Gastrocnemius medialis (tissue), 4 donors: Measurements from ENCODE around the gene TWIST2. TPM values are rescaled to one million over a fixed set of nuclear protein-coding genes. Genes with fewer than 3 reads are reported as not detected.

ENCODE experiments used
- ATAC-seq, 2 donors: fragments of 150-250 bp; one replicate each; pipeline ENCODE4 v1.9.1; 2016
- DNase-seq, 2 donors: peaks; one replicate each; pipeline ENCODE4 v3.0.0-alpha.2; 2019
- H3K27ac ChIP-seq, 4 donors: fragments of 200-600 bp; sonication (generic); 1 replicate in 1 of 4; 2 replicates in 3 of 4; pipeline ENCODE4 v1.5.1; 2016 to 2018; ENCODE audit warnings: mild to moderate bottlenecking in 2 of 4, moderate library complexity in 1 of 4
- H3K27me3 ChIP-seq, 3 donors: fragments of 200-600 bp; sonication (generic) in 2 of 3; 1 replicate in 1 of 3; 2 replicates in 2 of 3; pipeline versions ENCODE4 v1.5.1 to v1.6.0; 2016 to 2019; ENCODE audit warnings: mild to moderate bottlenecking in 1 of 3, moderate library complexity in 1 of 3
- H3K36me3 ChIP-seq, 2 donors: fragments of 200-600 bp; sonication (generic) in 1 of 2; one replicate each; pipeline ENCODE4 v1.5.1; 2017 to 2018
- H3K4me1 ChIP-seq, 2 donors: fragments of 200-600 bp; sonication (generic) in 1 of 2; one replicate each; pipeline ENCODE4 v1.5.1; 2016 to 2017; ENCODE audit warnings: mild to moderate bottlenecking in 2 of 2
- H3K4me3 ChIP-seq, 4 donors: fragments of 200-600 bp; sonication (generic) in 3 of 4; 1 replicate in 1 of 4; 2 replicates in 3 of 4; pipeline ENCODE4 v1.5.1; 2016 to 2019; ENCODE audit warnings: mild to moderate bottlenecking in 2 of 4
- H3K9me3 ChIP-seq, 3 donors: fragments of 200-600 bp; sonication (generic) in 2 of 3; 1 replicate in 1 of 3; 2 replicates in 2 of 3; pipeline ENCODE4 v1.5.1; 2016 to 2019
- CTCF ChIP-seq, 5 experiments: fragments of 450-650 bp in 3 of 5; fragments of 200-600 bp in 2 of 5; sonication (generic) in 2 of 5; IDR thresholded peaks in 4 of 5; conservative IDR thresholded peaks in 1 of 5; 1 replicate in 4 of 5; 2 replicates in 1 of 5; pipeline ENCODE4 v1.5.1; 2016 to 2019; ENCODE audit warnings: antibody characterized with exemption in 5 of 5, mild to moderate bottlenecking in 3 of 5, moderate library complexity in 3 of 5
- POLR2A ChIP-seq, 2 donors: fragments of 450-650 bp; IDR thresholded peaks; one replicate each; pipeline ENCODE4 v1.6.1; 2017; ENCODE audit warnings: antibody characterized with exemption in 2 of 2, mild to moderate bottlenecking in 2 of 2, moderate library complexity in 2 of 2
- in situ Hi-C, 4 donors: fragments of 200-750 bp; cut with MboI; loops; one replicate each; pipeline versions ENCODE4 v1.15.0 to v1.8.0; 2017; ENCODE audit warnings: low sequenced_read_pairs in 4 of 4
- intact Hi-C: fragments of 100-400 bp; cut with DNase I; formaldehyde crosslinking; loops from one replicate; pipeline ENCODE4 v1.15.1; 2023; ENCODE audit warnings: low total_unique reads
- total RNA-seq, 4 donors: library from RNA; depleted of rRNA; stranded (reverse); fragments of >200 nt; gene quantifications; one replicate each; pipeline versions ENCODE4 v1.1.0 to v1.2.3, GENCODE V29; 2016

TWIST2 gene
- total RNA-seq, 4 donors from 2014 or later, result 1.9 to 9.3 (median 2.2) TPM

DNA sequence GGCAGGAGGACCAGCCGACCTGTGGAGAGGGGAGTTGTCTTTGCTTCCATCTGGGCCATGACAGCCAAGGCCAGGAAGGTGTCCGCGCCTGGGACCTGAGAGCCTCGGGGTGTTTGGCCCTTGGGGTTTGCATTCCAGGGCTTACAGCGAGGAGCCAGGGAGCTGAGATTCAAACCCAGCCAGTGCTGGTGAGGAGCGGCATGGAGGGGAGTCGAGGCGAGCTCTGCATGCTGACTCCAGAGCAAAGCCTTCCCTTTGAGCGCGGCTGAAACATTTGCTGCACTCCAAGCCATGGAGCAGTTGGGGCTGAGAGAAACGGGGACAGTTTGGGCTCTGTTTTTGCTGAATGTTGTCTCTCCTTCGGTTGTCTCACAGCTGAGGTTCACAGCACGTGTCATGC lies 77.4 kb downstream of the TWIST2 start:
- DNase-seq (no peak), ATAC-seq (no peak)
- peaks cover 0 to 4% (median 0%) of the 10 kb centered on the region in 3 donors for H3K27me3 ChIP-seq
- in situ Hi-C loops (no loop called here), intact Hi-C loops (no loop called here)
- H3K27ac ChIP-seq, result no peak overlapping the region
- H3K36me3 ChIP-seq, result no peaks in the 10 kb centered on the region
- H3K4me1 ChIP-seq, result no peaks in the 10 kb centered on the region
- no peaks in the 10 kb centered on the region for H3K9me3 ChIP-seq
- no peak for TF ChIP-seq POLR2A (IDR thresholded peaks at IDR 0.05)
- no peak for TF ChIP-seq CTCF (IDR thresholded peaks at IDR 0.05 in 4 of 5, conservative IDR thresholded peaks at IDR 0.05 in 1 of 5)
- H3K4me3 ChIP-seq, result no peak overlapping the region

- Histone ChIP-seq H3K4me3 (no peak overlapping the region), H3K27ac (no peak overlapping the region), H3K9me3 (no peaks in the 10 kb centered on the region), H3K36me3 (no peaks in the 10 kb centered on the region), H3K4me1 (no peaks in the 10 kb centered on the region), H3K27me3 (peaks cover 0 to 4% (median 0%) of the 10 kb centered on the region in 3 donors)
- in situ Hi-C loops (no loop called here), intact Hi-C loops (no loop called here)
- no peak for TF ChIP-seq POLR2A (IDR thresholded peaks at IDR 0.05)
- no peak for TF ChIP-seq CTCF (IDR thresholded peaks at IDR 0.05 in 4 of 5, conservative IDR thresholded peaks at IDR 0.05 in 1 of 5)
- DNase-seq, result no peak
- no peak for ATAC-seq
Observed at GRCh38 chr2:238925816-238926521, 78.1 kb downstream of the TWIST2 start.

DNA sequence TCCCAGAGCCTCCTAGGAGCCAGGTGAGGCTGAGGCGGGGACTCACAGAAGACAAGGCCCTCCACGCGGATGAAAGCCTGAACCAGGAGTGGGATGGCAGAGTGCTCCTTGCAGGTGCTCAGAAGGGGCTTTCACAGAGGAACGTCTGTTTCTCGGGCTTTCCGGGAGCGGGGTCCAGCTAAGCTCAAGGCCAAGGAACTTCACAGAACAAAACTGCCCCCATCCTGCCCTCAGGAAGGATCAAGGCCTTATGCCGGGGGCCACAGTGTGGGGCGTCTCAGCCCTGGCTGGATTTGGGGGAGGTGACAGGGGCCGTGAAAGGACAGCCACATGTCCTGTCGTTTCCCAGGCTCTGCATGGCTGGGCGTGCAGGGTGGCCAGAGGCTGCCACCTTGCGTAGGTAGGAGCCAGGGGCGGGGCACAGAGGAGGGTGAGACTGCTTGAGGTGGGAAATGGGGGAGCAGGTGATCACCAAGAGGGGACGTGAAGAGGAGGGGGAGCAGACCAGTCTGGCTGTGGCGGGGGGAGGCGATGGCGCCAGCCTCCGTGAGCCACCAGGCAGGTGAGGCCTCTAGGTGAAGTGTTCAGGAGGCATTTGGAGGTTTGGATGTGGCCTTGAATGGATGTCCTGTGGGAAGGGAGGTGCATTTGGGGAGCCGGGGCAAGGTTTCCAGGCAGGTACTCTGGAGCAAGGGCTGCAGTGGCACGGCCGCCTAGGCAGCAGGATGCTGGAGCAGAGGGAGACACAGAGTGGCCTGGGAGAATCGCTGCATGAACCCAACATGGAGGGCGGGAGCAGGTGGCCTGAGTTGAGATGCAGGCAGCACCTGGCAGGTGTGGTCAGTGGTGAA lies 79.1 kb downstream of the TWIST2 start:
- ATAC-seq, result no peak
- no peak for TF ChIP-seq POLR2A (IDR thresholded peaks at IDR 0.05)
- TF ChIP-seq CTCF (IDR thresholded peaks at IDR 0.05 in 4 of 5, conservative IDR thresholded peaks at IDR 0.05 in 1 of 5), result no peak
- no peak overlapping the region for H3K27ac ChIP-seq
- H3K4me3 ChIP-seq, result no peak overlapping the region
- intact Hi-C loops (no loop called here), in situ Hi-C loops (no loop called here)
- H3K36me3 ChIP-seq, result no peaks in the 10 kb centered on the region
- H3K9me3 ChIP-seq, result no peaks in the 10 kb centered on the region
- DNase-seq, result no peak
- no peaks in the 10 kb centered on the region for H3K4me1 ChIP-seq
- peaks cover 0 to 4% (median 0%) of the 10 kb centered on the region in 3 donors for H3K27me3 ChIP-seq

DNA sequence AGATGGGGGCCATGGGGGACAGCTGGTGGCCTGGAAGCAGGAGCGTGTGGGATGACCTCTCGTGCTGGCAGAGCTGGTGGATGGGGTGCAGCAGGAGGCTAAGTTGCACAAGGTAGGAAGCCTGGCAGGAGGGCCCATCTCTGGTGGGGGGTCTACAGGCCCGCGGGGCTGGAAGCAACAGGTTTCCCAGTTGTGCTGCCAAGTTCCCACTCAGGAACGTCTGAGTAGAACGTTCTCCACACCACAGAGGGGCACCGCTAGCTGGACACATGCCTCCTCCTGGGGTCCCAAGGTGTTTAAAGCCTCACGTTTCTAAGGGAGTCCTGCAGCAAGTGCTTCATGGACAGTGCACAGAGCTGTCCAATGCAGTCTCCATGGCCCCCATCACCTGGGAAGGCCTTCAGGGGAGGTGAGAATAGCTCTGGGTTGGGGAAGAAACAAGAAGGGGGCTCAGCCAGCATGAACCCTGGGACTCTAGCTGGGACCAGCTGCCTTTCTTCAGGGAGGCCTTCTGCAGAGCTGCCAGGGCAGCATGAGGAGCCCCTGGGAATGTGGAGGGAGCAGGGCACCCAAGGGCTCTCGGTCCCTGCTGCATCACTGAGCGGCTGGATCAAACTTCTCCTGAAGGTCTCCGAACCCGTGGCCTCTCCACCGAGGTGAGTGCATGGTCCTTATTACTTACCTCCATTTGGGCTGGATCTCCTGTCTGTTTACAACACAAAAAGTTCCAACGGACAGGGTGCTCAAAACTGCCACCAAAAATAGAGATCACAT lies 80.0 kb downstream of the TWIST2 start:
- DNase-seq, result no peak
- in situ Hi-C loops (no loop called here), intact Hi-C loops (no loop called here)
- peaks cover 0 to 4% (median 0%) of the 10 kb centered on the region in 3 donors for H3K27me3 ChIP-seq
- no peaks in the 10 kb centered on the region for H3K9me3 ChIP-seq
- TF ChIP-seq CTCF (IDR thresholded peaks at IDR 0.05 in 4 of 5, conservative IDR thresholded peaks at IDR 0.05 in 1 of 5) (no peak), POLR2A (IDR thresholded peaks at IDR 0.05) (no peak)
- H3K36me3 ChIP-seq, result no peaks in the 10 kb centered on the region
- H3K4me3 ChIP-seq, result no peak overlapping the region
- no peak overlapping the region for H3K27ac ChIP-seq
- no peaks in the 10 kb centered on the region for H3K4me1 ChIP-seq
- ATAC-seq, result no peak
